ENCODE measurements around the gene SPATS2L.

The SPATS2L gene

GRCh38 chr2:200306196-200306930 is at the start of gene SPATS2L:
TSS of gene SPATS2L (plus strand) at chr2:200306693. CDS start at chr2:200389245, 82,552 bp downstream.
- peak; percentile 33 for DNase-seq

- DNase-seq: no peak
Observed at GRCh38 chr2:200257570-200257969, 48.9 kb upstream of the SPATS2L start.

GRCh38 chr2:200258081-200258480 is 48.4 kb upstream of the SPATS2L start:
- no peak for DNase-seq

DNA sequence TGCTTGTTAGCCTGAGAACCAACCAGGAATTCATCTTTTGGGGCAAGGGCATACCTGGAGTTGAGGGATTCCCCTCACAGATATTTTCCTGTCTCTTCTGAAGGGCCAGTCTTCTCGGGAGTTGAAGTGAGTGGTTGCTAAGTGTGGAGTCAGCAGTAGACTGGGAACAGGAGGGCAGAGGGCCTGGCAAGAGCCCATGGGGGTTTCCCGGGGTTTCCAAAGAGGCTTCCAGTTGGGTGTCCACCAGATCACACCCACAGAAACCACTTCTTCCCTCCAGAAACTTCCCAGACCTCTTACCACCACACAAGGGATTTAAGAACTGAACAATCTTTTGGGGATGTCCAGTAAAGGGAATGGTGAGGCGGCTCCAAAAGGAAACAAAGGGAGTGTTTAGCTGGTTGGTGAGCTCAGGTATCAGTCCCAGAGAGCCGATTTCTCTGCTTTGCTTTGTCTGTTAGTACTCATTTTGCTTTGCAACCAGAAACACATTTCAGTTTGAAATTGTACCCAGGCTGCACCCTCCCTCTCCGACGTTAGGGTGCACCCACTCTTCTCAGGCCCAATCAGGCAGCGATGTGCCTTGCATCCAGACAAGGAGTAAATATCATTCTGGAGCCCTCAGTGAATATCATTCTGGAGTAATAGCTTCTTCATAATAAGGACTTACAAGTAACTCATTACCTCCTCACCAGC is 47.5 kb upstream of the SPATS2L start:
- no peak for DNase-seq

GRCh38 chr2:200259577-200259957 is 46.9 kb upstream of the SPATS2L start:
- no peak for DNase-seq

DNA sequence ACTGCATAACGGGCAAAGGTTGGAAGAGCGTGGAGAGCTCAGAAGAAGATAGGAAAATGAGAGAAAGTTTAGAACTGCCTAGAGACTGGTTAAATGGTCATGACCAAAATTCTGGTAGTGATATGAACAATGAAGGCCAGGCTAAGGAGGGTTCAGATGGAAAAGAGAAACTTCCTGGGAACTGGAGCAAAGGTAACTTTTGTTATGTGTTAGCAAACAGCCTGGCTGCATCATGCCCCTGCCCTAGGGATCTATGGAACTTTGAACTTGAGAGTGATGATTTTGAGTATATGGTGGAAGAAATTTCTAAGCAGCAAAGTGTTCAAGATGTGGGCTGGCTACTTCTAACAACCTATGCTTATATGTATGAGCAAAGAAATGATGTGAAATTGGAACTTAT is 44.4 kb upstream of the SPATS2L start:
- no peak for DNase-seq

GRCh38 chr2:200263279-200263678 is 43.2 kb upstream of the SPATS2L start:
- no peak for DNase-seq

DNA sequence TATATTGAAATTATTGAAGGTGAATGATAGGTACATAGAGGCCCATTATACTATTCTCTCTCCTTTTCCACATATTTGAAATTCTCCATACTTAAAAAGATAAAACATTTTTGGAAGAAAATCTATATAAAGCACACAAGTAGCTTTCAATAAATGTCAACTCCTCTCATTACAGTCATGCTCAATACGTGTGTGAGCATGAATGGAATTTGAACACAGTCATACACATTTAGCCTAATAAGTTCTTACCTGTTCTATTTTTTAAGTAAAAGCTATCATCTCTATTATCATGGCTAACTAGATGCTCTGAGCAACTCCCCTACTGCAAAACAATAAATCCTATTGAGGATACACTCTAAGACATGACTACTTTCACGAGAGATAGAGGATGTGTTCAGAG is 41.9 kb upstream of the SPATS2L start:
- DNase-seq: no peak

GRCh38 chr2:200266406-200266805 is 40.1 kb upstream of the SPATS2L start:
- DNase-seq: no peak

GRCh38 chr2:200267350-200267749 is 39.1 kb upstream of the SPATS2L start:
- DNase-seq: no peak

GRCh38 chr2:200270732-200271131 is 35.8 kb upstream of the SPATS2L start:
- no peak for DNase-seq

DNA sequence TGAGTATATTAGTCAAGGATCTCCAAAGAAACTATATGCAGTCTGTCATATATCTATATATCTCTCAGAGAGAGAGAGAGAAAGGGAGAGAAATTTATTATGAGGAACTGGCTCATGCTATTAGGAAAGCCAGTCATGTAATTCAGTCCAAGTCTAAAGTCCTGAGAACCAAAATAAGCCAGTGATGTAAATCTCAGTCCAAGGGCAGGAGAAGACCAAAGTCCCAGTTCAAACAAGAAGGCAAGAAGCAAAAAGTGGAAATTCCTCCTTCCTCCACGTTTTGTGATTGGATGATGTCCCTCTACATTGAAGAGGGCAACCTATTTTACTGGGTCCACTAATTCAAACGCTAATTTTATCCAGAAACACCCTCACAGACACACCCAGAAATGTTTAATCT is 34.2 kb upstream of the SPATS2L start:
- DNase-seq: no peak

DNA sequence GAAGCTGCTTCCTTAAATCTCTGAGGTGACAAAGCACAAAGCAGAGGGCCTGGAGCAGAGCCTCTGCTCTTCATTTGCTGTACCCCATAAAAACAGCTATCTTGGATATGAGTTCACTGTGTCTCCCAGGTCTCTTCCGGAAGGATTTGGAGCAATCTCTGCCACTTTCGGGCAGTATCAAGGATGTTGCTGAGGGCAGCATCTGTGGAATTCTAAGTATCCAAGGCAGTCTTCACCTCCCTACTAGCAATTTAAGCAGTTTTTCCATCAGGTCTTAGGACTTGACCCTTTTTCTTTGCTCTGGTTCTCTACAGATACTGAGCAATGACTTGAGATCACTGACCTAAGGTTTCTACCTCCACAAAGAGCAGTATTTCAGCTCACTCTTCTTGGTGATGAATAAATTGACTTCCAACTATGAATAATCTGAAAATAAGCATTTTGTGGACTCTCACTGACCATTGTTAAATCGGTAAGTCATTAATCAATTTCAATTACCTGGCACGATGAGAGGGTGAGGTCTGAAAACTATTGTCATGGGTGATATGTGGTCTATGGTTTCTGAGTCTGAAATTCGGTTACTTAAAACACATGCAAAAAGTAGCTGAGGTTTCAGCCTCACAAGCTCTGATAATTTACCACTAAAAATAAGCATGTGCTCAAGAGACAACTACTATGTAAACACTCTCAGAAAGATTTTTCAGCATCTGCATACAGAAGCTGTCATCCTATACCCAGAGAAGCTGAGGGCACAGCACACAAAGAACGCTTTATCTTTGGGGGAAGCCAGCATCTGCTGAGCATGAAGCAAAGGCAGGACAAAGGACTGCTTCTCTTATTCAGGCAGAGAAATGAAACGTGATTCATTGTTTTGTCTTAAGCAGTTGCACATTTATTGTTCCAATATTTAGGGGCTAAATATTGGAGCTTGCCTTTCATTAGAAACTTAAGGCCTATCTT is 32.1 kb upstream of the SPATS2L start:
- DNase-seq: no peak

DNA sequence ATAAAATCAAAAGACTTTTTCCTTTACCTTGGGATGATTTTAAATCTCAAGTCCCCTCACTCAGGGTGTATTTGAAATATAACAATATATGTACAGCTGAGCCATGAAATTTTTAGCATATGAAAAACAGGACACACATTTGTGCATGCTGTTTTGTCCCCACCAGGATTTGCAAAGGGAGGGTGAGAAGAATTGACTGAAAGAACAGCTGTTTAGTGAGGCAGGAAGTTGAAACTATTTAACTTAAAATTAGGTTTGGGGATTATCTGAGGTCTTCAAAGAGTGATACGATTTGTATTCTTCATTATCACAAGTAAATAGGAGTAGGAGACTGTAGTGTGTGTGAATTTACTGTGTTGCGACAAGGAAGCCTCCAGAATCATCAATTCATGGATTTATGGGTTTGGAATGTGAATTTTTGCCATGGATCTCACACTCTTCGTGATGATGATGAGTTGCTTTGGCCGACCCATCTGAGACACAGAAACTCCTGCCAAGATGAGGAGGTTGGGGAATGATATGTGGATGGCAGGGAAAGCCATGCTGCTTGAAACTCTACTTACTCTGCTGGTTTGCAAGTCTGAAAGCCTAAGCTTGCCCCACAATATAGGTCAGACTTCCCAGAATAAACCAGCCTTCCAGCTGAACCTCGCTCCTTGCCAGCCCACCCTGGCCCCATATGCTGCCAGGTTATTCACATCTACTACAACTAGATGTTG is 31.0 kb upstream of the SPATS2L start:
- DNase-seq: no peak

- no peak for DNase-seq
Observed at GRCh38 chr2:200276472-200276871, 30.0 kb upstream of the SPATS2L start.

GRCh38 chr2:200278694-200279316 is 27.7 kb upstream of the SPATS2L start:
- no peak for DNase-seq

- DNase-seq: no peak
Observed at GRCh38 chr2:200279857-200280256, 26.6 kb upstream of the SPATS2L start.

GRCh38 chr2:200286578-200286977 is 19.9 kb upstream of the SPATS2L start:
- no peak for DNase-seq

- no peak for DNase-seq
Observed at GRCh38 chr2:200288670-200289429, 17.6 kb upstream of the SPATS2L start.

GRCh38 chr2:200296118-200296517 is 10.4 kb upstream of the SPATS2L start:
- no peak for DNase-seq

DNA sequence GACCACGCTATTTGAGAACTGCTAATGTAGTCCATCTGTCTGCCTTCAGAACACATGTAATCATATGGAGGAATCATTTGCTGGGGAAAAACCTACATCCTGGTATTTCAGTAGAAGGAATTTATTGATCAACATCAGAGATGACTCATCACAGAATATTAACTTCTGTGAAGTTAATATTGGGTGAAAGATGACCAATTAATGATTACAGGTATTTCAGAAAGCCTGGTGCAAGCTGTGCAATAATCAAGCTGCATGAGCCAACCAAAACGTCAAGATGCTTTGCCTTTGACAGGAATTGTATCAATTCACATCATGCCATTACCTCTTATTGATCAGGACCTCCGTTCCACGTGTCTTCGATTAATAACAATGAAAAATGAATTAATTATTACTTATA is 9.4 kb upstream of the SPATS2L start:
- no peak for DNase-seq

DNA sequence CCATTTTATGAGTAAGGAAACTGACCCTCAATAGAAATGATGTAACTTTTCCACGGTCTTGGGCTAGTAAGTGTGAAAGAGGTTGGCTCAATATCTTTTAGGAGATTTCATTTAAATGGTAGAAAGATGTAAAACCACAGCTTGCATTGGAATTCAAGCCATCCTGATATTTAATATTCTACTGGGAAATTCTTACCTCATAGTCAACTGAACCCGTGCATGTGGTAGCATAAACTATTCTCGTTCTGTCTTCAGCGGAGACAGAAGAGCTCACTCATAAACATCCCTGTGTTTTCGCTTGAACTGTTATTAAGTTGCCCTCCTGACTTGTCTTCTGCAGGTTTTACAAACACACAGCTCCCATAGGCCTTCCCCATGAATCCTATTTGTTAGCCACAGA is 8.5 kb upstream of the SPATS2L start:
- DNase-seq: no peak

All from NCI-H2171 (cell line).